HG03378 (cell line): Measurements from ENCODE around the gene BTBD9.
A peak's percentile ranks its signal among the peaks of the same experiment; 100 is the strongest.
"Not testable (repeated sequence)": the region's sequence is repeated elsewhere in the genome, so short reads cannot be mapped to it uniquely, and the experiment has no call there.

ENCODE experiments used
- ATAC-seq: cut with Tn5 transposase; IDR thresholded peaks from one replicate; pipeline ENCODE4 v1.9.1; 2021; ENCODE audit warnings: mild to moderate bottlenecking, moderate library complexity; ENCODE audit not compliant: unreplicated experiment

Gene BTBD9

GRCh38 chr6:38650207-38650752, 10.6 kb upstream of the BTBD9 start:
- ATAC-seq = no peak

- ATAC-seq = no peak
Observed at GRCh38 chr6:38649744-38650143, 10.0 kb upstream of the BTBD9 start.

GRCh38 chr6:38648629-38649028, 8.9 kb upstream of the BTBD9 start:
- no peak for ATAC-seq

- ATAC-seq = no peak
Observed at GRCh38 chr6:38646166-38646878, 6.6 kb upstream of the BTBD9 start.

- ATAC-seq = no peak
Observed at GRCh38 chr6:38644951-38645350, 5.2 kb upstream of the BTBD9 start.

GRCh38 chr6:38640216-38640909, 634 bp upstream of the BTBD9 start:
- peak; percentile 2 for ATAC-seq

GRCh38 chr6:38638941-38639497, 710 bp downstream of the BTBD9 start:
- peak; percentile 36 for ATAC-seq

GRCh38 chr6:38637756-38638155, 2.0 kb downstream of the BTBD9 start:
- no peak for ATAC-seq

- ATAC-seq = no peak
Observed at GRCh38 chr6:38636027-38636426, 3.7 kb downstream of the BTBD9 start.

- ATAC-seq = no peak
Observed at GRCh38 chr6:38634518-38634917, 5.2 kb downstream of the BTBD9 start.

GRCh38 chr6:38632490-38632889, 7.2 kb downstream of the BTBD9 start:
- ATAC-seq = no peak

- ATAC-seq = no peak
Observed at GRCh38 chr6:38631186-38631783, 8.4 kb downstream of the BTBD9 start.

- ATAC-seq = no peak
Observed at GRCh38 chr6:38625217-38625616, 14.5 kb downstream of the BTBD9 start.

GRCh38 chr6:38619342-38619741, 20.4 kb downstream of the BTBD9 start:
- not testable (repeated sequence) for ATAC-seq

GRCh38 chr6:38618301-38618700, 21.4 kb downstream of the BTBD9 start:
- ATAC-seq = not testable (repeated sequence)

GRCh38 chr6:38617856-38618255, 21.9 kb downstream of the BTBD9 start:
- no peak for ATAC-seq

- no peak for ATAC-seq
Observed at GRCh38 chr6:38612143-38612965, 27.4 kb downstream of the BTBD9 start.

GRCh38 chr6:38610050-38610625, 29.6 kb downstream of the BTBD9 start:
- no peak for ATAC-seq

- ATAC-seq = no peak
Observed at GRCh38 chr6:38604700-38605099, 35.0 kb downstream of the BTBD9 start.

GRCh38 chr6:38603966-38604365, 35.8 kb downstream of the BTBD9 start:
- no peak for ATAC-seq
